GM19035 (cell line): ENCODE measurements around the gene LRRK1.

Source experiments
- ATAC-seq: cut with Tn5 transposase; IDR thresholded peaks from one replicate; pipeline ENCODE4 v1.9.1; 2021; ENCODE audit not compliant: unreplicated experiment

LRRK1 gene

GRCh38 chr15:101037090-101037830, 118.1 kb downstream of the LRRK1 start:
- no peak for ATAC-seq

- no peak for ATAC-seq
These were observed 119.3 kb downstream of the LRRK1 start for GRCh38 chr15:101038327-101039003.

- no peak for ATAC-seq
These were observed 120.3 kb downstream of the LRRK1 start for GRCh38 chr15:101039461-101039860.

GRCh38 chr15:101042320-101042719, 123.2 kb downstream of the LRRK1 start:
- no peak for ATAC-seq

DNA sequence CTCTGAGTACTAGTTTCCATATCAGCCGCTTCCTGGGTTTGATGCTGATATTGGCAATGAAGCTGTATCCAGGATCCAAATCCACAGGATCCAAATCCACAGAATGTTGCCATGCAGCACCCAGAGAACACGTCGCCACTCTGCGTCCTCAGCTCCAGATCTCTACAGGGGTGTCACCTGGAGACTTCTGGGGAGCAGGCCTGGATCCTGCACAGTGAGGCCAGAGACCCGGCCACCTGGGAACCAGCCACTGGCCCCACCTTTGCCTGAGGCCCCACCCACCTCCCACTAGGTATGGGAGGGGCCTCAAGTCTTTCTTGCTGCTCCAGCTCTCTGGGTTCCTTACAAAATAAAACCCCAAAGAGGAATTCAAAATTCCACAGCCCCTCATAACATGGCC, 123.9 kb downstream of the LRRK1 start:
- no peak for ATAC-seq

DNA sequence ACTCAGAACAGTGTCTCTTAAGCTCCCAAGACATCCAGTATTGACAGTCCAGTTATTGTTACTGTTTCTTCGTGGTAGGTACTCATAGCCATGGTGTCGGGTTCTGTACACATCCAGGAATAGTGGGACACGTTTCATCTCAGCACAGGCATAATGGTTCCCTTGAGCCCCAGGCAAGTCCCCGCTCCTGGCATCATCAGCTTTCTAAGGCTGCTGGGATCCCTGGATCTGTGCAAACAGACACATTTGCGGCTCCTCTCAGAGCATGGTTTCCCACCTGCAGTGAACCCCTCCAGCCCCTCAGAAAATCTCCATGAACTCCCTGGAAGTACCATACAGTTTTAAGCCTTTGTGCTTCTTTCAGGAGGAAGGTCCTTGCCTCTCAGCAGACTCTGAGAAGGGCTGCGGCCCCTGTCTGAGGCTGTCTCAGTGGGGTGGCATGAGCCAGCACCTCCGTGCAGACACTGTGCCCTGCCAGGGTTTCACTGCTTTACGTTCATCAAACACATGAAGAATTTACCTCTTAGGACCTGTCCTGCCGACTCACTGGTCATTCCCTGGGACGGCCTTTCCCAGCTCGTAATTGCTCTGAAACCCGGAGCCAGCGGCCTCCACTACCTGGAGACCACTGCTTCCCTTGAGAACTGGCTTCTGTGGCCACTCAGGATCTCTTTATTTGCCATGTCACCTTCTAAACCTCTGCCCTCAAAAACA, 124.9 kb downstream of the LRRK1 start:
- no peak for ATAC-seq

DNA sequence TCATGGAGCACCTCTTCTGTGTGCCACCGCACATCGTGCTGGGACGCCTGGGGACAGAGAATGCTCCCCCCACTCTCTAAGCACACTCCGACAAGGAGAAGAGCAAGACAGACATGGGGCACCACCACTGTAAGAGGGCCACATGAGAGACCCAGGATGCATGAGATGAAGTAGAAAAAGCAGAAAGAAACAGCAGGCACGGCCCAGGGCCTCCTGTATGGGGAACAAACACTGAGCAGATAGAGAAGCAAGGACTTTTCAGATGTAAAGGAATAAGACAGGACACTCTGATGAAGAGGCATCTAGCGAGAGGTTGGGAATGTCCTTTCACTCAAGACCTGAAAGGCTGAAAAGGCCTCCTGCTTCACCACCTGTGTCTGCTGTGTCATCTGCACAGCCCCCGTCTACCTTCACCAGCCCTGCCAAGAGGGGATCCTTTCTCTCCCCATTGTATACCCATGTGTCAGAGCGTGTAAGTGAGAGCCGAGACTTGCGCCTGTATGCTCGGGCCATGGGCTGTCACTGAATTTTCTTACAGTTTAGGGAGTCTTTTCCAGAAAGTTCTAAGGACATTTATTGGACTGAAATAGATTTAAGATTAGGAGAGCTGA, 125.6 kb downstream of the LRRK1 start:
- ATAC-seq, result no peak

- no peak for ATAC-seq
These were observed 126.1 kb downstream of the LRRK1 start for GRCh38 chr15:101045236-101045646.

DNA sequence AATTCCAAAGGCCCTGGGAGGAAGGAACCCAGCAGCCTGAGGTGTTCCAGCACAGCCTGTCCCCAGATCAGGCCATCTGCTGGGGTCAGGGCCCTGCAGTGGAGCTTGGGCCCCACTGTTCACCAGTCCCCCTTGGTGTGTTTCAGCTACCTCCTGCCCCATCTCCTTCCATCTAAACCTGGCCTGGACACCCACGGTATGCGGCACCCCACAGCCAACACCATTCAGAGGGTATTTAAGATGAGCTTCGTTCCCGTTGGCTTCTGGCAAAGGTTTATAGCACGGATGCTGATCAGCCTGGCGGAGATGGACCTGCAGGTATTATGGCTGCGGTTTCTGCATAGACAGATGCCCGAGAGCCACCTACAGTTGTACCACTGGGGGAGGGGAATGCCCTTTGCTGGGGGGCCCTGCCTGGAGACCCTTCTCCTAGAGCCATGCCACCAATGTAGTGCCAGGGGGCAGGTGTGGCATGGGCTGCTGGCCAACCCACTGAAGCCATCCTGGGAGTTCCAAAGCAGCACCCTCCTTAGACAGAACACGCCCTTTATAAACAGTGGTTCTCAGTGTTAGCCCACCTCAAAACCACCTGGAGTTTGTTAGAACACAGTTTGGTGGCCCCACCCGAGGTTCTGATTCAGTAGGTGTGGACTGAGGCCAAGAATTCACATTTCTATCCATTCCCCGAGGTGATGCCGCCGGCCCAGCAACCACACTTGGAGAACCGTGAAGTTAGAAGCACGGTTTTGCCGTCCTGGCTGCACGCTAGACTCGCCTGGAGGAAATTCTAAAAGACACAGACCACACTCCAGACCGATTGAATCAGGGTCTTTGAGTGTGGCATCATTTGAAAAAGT, 126.9 kb downstream of the LRRK1 start:
- no peak for ATAC-seq

DNA sequence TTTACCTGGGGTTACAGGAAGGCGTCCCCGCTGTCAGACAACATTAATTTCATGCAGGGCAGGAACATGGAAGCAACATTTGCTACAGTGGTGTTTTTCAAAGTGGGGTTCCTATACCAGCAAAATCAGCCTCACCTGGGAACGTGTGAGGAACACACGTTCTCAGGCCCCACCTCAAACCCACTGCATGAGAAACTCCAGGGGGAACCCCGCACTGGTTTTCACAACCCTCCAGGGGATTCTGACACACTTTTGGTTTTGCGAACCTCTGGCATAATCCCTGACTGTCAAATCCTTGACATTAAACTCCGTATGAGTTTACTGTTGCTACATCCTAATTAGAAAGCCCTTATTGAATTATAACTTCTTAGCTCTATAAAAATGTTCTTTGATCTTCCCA, 127.7 kb downstream of the LRRK1 start:
- no peak for ATAC-seq

DNA sequence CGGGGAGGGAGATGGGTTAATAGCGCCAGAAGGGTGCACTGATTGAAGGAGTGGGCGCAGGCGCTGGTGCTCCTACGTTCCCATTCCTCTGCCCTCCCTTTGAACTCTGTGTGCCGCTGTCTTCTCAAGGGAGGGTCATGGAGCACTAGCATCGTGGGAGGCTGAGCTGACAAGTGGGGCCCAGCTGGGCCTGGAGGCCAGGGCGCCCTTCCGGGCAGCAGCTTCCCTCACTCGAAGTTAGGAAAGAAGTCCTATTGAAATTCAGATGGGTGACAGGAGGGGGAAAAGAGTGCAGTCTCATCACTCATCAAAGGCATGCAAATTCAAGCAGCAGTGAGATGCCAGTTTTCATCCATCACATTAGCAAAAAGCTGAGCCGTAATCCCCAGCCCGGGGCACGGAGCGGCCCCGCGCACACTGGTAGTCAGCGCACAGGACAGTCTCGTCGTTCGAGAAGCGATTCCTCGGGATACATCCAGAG, 128.2 kb downstream of the LRRK1 start:
- no peak for ATAC-seq

DNA sequence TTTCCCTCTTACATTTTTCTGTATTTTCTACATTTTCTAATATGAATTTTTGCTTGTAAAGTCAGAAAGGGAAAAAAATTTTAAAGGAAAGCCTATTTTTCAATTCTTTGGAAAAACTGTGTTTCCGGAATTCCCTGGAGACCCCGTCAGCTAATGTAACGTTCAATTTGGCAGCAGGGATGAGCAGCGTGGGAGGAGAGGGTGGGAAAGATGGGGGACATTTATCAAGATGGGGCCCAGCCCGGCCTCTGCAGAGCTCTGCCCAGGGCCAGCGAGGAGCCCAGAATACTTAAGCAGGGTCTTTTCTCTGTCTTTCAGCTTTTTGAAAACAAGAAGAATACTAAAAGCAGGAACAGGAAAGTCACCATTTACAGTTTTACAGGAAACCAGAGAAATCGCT, 129.0 kb downstream of the LRRK1 start:
- ATAC-seq, result no peak

DNA sequence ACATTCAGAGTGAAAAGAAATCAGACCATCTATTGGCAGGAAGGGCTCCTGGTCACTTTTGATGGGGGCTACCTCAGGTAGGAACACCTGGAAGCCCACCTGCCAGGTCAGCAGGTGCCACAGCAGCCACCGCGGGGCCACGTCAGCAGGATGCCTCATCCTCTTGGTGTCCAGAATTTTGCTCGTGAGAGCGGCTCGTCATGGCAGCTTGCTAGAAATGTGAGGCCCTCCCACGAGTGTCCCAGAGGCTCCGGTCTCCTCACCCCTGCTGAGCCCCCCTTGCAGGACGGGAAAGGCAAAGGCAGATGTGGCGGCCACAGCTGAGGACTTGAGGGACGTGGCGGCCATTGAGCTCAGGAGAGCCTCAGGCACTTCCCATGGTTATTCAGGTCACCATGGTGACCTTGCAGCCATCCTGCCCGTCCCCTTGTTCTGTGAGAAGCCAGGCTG, 129.4 kb downstream of the LRRK1 start:
- ATAC-seq, result no peak

DNA sequence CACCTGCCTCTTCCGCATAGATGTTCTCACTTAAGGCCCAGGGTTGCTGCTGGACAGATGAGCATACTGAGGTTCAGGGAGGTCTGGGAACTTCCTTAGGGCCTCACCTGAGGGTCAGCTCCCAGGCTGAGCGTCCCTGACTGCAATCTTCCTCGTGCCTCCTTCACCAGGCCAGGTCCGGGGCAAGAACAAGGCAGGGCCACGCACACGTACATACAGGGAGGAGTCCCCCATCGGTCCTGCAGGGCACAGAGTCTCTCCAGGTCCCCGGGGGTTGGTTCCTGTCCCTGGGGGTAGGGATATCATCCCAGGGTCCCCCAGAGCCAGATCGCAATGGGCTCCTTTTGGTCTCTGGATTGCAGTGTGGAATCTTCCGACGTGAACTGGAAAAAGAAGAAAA, 130.1 kb downstream of the LRRK1 start:
- ATAC-seq, result no peak

DNA sequence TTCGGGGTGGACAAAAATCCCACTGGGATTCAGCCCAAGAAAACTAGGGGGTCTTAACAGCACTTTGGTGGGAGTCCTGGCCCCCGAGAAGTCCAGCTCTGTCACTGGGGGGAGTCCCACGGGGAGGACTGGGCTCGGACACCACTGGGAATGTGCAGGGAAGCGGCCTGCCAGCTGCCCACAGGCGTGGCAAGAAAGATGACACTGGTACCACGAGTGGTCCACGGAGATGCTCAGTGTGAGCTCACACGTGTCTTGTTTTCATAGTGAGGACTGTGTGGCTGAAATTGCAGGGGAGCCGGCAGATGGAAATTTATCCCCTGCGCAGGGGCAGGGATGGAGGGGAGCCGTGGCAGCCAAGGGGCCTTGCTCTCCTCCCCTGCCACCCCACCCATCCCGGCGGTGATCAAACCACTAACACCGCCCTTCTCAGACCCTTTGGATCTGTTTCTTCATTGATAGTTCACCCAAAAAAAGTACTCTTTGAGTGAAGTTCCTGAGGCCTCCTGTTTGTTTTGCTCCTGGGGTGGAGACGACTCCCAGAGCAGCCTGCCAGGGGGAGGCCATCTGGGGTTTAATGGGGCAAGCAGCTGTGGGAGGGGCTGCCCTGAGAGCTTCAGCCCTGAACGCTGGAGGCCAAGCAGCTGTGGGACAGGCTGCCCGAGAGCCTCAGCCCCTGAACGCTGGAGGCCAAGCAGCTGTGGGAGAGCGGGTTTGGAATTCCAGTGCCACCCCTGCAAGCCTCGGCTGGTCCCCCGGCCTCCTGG, 130.9 kb downstream of the LRRK1 start:
- ATAC-seq, result no peak

DNA sequence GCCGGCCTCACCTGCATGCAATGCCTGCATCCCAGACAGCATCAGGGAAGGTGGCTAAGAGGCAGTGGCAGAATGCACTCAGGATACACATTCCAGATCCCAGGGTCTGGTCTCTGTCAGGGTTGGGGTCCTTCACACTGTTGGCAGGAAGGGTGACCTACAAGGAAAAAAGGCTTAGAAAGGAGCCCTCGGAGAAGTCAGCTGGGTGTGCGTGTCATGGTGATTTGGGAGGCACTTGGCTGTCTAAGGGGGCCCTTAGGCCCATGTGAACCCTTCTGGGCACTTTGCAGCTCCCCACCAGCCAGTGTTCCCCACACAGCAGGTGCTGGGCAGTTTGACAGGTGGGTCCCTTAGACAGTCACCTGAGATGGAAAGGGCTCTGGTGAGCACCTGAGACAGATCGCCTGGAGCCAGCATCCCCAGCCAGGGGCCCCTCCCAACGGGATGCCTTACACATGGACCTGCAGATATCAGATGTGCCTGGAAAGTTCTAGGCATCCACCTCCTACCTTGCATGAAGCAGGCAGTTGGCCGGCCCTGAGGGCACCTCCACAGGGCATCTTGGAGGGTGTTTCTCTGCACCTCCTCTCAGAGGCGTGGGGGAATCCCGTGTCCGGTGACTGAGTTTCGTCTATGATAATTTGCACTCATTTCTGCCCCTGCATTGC, 131.6 kb downstream of the LRRK1 start:
- no peak for ATAC-seq

DNA sequence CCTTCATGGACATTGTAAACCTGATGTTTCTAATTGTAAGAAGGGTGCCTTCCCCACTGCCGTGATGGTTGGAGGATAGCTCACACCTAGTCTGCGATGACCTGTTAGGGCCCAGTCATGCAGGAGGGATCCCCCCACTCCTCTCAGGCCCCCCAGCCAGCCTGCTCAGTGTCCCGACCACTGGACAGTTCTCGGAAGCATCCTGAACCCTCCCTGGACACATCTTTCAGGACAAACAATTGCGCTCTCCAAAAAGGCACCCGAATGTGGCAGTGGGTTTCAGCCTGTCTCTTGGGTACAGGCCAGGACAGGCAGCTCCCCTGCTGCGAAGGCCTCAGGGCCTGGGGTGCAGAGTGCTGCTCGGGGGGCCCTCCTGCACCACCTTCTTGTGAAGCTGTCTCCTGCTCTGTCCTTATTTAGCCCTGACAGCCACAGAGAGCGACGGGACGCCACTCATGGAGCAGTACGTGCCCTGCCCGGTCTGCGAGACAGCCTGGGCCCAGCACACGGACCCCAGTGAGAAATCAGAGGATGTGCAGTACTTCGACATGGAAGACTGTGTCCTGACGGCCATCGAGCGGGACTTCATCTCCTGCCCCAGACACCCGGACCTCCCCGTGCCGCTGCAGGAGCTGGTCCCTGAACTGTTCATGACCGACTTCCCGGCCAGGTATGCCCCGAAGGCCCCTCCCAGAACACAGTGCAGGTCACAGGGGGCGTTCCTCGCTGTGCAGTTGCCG, 132.3 kb downstream of the LRRK1 start:
- no peak for ATAC-seq

- ATAC-seq, result no peak
These were observed 133.0 kb downstream of the LRRK1 start for GRCh38 chr15:101052031-101052620.
